GM12878 (cell line): ENCODE data around the gene RGPD5.
"Not testable (repeated sequence)": the region's sequence is repeated elsewhere in the genome, so short reads cannot be mapped to it uniquely, and the experiment has no call there.

Source experiments
- CREM ChIP-seq: IDR thresholded peaks from 2 replicates; pipeline ENCODE4 v1.6.1; 2014; ENCODE audit warnings: antibody characterized with exemption, low read depth
- POLR2A ChIP-seq: IDR thresholded peaks from 2 replicates; pipeline ENCODE4 v1.6.1; 2011; ENCODE audit warnings: low read depth, mild to moderate bottlenecking, low read length
- RAD21 ChIP-seq: IDR thresholded peaks from 2 replicates; pipeline ENCODE4 v1.6.1; 2011; ENCODE audit warnings: mild to moderate bottlenecking, low read depth, low read length, moderate library complexity; ENCODE audit not compliant: insufficient read depth
- TF ChIP-seq, protein P1 (sequence below), 3 experiments: IDR thresholded peaks in 2 of 3; conservative IDR thresholded peaks in 1 of 3; 2 replicates each; pipeline ENCODE4 v1.5.1; 2011; ENCODE audit warnings: low read depth in 3 of 3, low read length in 3 of 3, mild to moderate bottlenecking in 3 of 3, control low read depth in 2 of 3, moderate library complexity in 2 of 3, inconsistent platforms in 1 of 3, mixed read lengths in 1 of 3; ENCODE audit not compliant: control insufficient read depth in 2 of 3, insufficient read depth in 1 of 3; ENCODE audit errors: extremely low read depth in 1 of 3
- TF ChIP-seq, protein P2 (sequence below): fragments of 450-650 bp; IDR thresholded peaks from 2 replicates; pipeline ENCODE4 v1.6.1; 2017; ENCODE audit warnings: mild to moderate bottlenecking
- TF ChIP-seq, protein P3 (sequence below): IDR thresholded peaks from 2 replicates; pipeline ENCODE4 v1.6.1; 2011; ENCODE audit warnings: low read depth, mild to moderate bottlenecking, low read length, moderate library complexity, borderline replicate concordance; ENCODE audit errors: extremely low read depth

DNA sequence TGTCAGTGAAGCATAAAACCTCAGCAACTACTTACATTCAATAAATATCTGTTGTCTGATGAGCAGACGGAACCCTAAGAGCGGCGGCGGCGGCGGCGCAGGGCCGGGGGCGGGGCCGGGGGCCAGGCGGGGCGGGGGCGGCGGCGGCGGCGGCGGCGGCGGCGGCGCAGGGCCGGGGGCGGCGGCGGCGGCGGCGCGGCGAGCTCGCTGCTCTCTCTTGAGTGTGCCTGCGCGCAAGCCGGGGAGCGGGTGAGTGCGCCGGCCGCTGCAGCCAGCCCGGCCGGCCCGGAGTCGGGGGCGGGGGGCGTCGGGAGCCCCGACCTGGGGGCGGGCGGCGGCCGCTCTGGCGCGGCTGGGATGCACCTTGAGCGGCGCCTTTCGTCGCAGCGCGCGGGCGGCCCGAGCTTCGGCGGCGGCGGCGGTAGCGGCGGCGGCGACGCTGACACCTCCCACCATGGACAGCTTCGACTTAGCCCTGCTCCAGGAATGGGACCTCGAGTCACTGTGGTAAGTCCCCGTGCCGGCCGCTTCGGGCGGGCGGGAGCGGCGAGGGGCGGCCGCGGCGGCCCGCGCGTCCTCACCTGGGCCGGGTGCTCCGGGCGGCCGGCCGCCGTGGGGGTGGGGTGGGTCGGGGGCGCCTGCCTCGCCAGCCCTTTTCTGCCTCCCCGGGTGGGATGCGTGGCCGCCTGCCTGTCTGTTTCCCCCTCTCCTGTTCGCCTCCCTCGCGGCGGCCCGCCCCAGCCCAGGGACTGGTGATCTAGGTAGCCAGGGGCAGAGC is 33.7 kb upstream of the RGPD5 start:
- TF ChIP-seq, protein P1, sequence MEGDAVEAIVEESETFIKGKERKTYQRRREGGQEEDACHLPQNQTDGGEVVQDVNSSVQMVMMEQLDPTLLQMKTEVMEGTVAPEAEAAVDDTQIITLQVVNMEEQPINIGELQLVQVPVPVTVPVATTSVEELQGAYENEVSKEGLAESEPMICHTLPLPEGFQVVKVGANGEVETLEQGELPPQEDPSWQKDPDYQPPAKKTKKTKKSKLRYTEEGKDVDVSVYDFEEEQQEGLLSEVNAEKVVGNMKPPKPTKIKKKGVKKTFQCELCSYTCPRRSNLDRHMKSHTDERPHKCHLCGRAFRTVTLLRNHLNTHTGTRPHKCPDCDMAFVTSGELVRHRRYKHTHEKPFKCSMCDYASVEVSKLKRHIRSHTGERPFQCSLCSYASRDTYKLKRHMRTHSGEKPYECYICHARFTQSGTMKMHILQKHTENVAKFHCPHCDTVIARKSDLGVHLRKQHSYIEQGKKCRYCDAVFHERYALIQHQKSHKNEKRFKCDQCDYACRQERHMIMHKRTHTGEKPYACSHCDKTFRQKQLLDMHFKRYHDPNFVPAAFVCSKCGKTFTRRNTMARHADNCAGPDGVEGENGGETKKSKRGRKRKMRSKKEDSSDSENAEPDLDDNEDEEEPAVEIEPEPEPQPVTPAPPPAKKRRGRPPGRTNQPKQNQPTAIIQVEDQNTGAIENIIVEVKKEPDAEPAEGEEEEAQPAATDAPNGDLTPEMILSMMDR (IDR thresholded peaks at IDR 0.05 in 2 of 3, conservative IDR thresholded peaks at IDR 0.05 in 1 of 3; ENCODE audit: control insufficient read depth in 2 of 3, extremely low read depth in 1 of 3, insufficient read depth in 1 of 3, low read depth in 3 of 3, low read length in 3 of 3): not testable (repeated sequence)
- TF ChIP-seq RAD21, CREM, POLR2A: not testable (repeated sequence)
- TF ChIP-seq, protein P2, sequence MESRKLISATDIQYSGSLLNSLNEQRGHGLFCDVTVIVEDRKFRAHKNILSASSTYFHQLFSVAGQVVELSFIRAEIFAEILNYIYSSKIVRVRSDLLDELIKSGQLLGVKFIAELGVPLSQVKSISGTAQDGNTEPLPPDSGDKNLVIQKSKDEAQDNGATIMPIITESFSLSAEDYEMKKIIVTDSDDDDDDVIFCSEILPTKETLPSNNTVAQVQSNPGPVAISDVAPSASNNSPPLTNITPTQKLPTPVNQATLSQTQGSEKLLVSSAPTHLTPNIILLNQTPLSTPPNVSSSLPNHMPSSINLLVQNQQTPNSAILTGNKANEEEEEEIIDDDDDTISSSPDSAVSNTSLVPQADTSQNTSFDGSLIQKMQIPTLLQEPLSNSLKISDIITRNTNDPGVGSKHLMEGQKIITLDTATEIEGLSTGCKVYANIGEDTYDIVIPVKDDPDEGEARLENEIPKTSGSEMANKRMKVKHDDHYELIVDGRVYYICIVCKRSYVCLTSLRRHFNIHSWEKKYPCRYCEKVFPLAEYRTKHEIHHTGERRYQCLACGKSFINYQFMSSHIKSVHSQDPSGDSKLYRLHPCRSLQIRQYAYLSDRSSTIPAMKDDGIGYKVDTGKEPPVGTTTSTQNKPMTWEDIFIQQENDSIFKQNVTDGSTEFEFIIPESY: not testable (repeated sequence)
- TF ChIP-seq, protein P3, sequence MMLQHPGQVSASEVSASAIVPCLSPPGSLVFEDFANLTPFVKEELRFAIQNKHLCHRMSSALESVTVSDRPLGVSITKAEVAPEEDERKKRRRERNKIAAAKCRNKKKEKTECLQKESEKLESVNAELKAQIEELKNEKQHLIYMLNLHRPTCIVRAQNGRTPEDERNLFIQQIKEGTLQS: not testable (repeated sequence)
